Measurements from ENCODE around the gene ARPC1B.
A peak's percentile ranks its signal among the peaks of the same experiment; 100 is the strongest.
"Not testable (repeated sequence)": the region's sequence is repeated elsewhere in the genome, so short reads cannot be mapped to it uniquely, and the experiment has no call there.

ARPC1B gene

GRCh38 chr7:99355098-99355497 lies 19.4 kb upstream of the ARPC1B start:
- in situ Hi-C loops (cut with HindIII; ENCODE audit: low pct_ligation_motif_present, low sequenced_read_pairs): no loop called here
- no peak overlapping the region for H3K4me3 ChIP-seq (ENCODE audit: low read depth, low read length)
- no peak for TF ChIP-seq CTCF (IDR thresholded peaks at IDR 0.05; ENCODE audit: low read depth, low read length, missing control alignments)
- no peaks in the 10 kb centered on the region for H3K27me3 ChIP-seq (replicated peaks)
- no peak overlapping the region for H3K27ac ChIP-seq
- H3K36me3 ChIP-seq (replicated peaks): peaks cover 82% of the 10 kb centered on the region
- no peak for DNase-seq

DNA sequence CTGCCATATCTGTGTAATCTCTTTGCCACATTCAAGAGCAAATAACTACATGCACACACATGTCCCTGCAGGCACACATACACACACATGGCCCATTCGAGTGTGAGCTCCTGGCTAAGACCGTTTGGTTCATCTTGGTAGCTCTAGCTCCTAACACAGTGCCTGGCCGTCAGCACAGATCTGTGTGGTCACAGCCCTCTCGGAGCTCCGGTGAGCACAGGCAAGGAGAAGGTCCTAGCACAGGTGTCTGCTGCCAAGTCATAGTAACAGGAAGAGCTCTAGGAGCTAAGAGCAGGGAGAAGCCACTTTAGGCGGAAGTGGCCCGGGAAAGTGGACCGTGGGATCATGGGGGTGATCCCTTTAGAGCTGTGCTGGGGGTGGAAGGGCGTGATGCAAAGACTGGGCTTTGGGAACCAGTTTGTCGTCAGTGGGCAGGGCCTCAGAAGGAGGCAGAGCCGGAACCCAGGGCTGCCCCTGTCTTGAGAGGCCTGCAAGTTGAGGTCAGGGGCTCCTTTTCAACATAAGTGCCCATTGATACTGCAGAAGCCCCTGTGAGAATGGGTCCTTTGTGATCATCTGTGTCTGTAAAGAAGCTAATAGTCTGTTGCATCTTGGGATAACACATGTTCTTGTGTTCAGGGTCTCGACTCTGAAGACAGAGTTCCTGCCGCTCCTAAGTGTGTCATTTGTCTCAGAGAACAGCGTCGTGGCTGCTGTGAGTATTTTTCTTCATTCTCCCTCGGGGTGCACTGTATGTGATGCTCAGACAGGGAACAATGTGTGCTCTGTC lies 16.6 kb upstream of the ARPC1B start:
- in situ Hi-C loops (cut with HindIII; ENCODE audit: low pct_ligation_motif_present, low sequenced_read_pairs): no loop called here
- Histone ChIP-seq H3K4me3 (ENCODE audit: low read depth, low read length) (no peak overlapping the region), H3K27me3 (replicated peaks) (no peaks in the 10 kb centered on the region), H3K27ac (no peak overlapping the region), H3K36me3 (replicated peaks) (peaks cover 76% of the 10 kb centered on the region)
- DNase-seq: no peak
- no peak for TF ChIP-seq CTCF (IDR thresholded peaks at IDR 0.05; ENCODE audit: low read depth, low read length, missing control alignments)

DNA sequence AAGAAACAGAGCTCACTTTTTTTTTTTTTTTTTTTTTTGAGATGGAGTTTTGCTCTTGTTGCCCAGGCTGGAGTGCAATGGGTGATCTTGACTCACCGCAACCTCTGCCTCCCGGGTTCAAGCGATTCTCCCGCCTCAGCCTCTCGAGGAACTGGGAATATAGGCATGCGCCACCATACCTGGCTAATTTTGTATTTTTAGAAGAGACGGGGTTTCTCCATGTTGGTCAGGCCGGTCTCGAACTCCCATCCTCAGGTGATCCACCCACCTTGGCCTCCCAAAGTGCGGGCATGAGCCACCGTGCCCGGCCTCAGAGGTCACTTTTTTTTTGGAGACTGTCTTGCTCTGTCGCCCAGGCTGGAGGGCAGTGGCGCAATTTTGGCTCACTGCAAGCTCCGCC lies 16.0 kb upstream of the ARPC1B start:
- H3K27ac ChIP-seq; DNase-seq; in situ Hi-C loops (cut with HindIII; ENCODE audit: low pct_ligation_motif_present, low sequenced_read_pairs); H3K27me3 ChIP-seq (replicated peaks); H3K4me3 ChIP-seq (ENCODE audit: low read depth, low read length): not testable (repeated sequence)
- H3K36me3 ChIP-seq (replicated peaks): peaks cover 80% of the 10 kb centered on the region

DNA sequence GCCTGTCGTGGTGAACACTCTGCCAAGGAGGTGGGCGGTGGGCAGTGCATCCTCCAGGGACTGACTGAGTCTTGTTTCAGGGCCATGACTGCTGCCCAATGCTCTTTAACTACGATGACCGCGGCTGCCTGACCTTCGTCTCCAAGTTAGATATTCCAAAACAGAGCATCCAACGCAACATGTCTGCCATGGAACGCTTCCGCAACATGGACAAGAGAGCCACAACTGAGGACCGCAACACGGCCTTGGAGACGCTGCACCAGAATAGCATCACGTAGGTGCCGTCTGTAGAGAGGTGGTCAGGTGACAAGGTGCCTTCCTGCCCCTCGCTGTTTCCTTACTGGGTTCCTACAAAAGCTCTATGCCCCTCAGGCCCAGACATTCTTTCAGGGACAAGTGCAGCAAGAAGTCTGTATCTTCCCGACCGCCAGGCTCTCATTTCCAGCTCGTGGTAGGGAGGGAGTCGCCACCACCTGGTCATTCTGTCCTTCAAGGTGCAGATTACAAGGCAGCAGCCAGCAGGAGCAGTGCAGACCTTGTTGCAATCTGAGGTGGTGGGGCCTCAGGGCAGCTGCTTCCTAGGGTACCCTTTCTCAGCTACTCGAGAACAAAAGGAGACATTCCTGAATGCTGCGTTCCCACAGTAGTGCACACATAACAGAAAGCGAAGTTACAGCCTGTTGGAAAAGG lies 14.9 kb upstream of the ARPC1B start:
- no peak for TF ChIP-seq CTCF (IDR thresholded peaks at IDR 0.05; ENCODE audit: low read depth, low read length, missing control alignments)
- DNase-seq: no peak
- in situ Hi-C loops (cut with HindIII; ENCODE audit: low pct_ligation_motif_present, low sequenced_read_pairs): no loop called here
- no peak overlapping the region for H3K27ac ChIP-seq
- H3K27me3 ChIP-seq (replicated peaks): no peaks in the 10 kb centered on the region
- peaks cover 80% of the 10 kb centered on the region for H3K36me3 ChIP-seq (replicated peaks)
- H3K4me3 ChIP-seq (ENCODE audit: low read depth, low read length): no peak overlapping the region

- in situ Hi-C loops (cut with HindIII; ENCODE audit: low pct_ligation_motif_present, low sequenced_read_pairs): no loop called here
- peak; percentile 84 for DNase-seq
- no peak overlapping the region for H3K4me3 ChIP-seq (ENCODE audit: low read depth, low read length)
- peak overlapping the region; percentile 69 for H3K27ac ChIP-seq
- TF ChIP-seq CTCF (IDR thresholded peaks at IDR 0.05; ENCODE audit: low read depth, low read length, missing control alignments): no peak
- no peaks in the 10 kb centered on the region for H3K27me3 ChIP-seq (replicated peaks)
- peaks cover 75% of the 10 kb centered on the region for H3K36me3 ChIP-seq (replicated peaks)
These were observed 11.7 kb upstream of the ARPC1B start for GRCh38 chr7:99362801-99363200.

GRCh38 chr7:99363286-99363685 lies 11.2 kb upstream of the ARPC1B start:
- H3K4me3 ChIP-seq (ENCODE audit: low read depth, low read length): no peak overlapping the region
- H3K27me3 ChIP-seq (replicated peaks): no peaks in the 10 kb centered on the region
- H3K36me3 ChIP-seq (replicated peaks): peaks cover 70% of the 10 kb centered on the region
- in situ Hi-C loops (cut with HindIII; ENCODE audit: low pct_ligation_motif_present, low sequenced_read_pairs): no loop called here
- DNase-seq: no peak
- no peak for TF ChIP-seq CTCF (IDR thresholded peaks at IDR 0.05; ENCODE audit: low read depth, low read length, missing control alignments)
- H3K27ac ChIP-seq: peak overlapping the region; percentile 69
